Measurements from ENCODE around the gene CLRN2.

Gene CLRN2

DNA sequence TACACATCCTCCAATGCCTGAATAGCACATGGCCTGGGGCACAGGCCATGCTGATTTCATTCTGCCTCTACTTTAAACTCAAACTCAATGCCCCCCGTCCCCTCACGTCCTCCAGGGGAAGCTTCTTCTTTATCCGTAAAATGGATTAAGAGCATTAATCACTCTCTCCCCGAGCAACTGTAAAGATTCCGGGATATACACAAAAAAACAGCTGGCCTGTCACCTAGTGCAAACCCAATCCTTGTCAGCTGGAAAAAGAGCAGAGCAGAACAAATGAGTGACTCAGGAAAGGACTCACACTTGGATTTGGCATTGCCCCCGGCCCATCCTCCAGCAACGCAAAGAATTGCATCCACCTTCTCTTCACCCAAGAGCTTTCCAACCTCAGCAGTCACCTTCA lies 10.9 kb upstream of the CLRN2 start:
- no peak for DNase-seq (ENCODE audit: extremely low read depth, insufficient read length)
- TF ChIP-seq, protein P1, sequence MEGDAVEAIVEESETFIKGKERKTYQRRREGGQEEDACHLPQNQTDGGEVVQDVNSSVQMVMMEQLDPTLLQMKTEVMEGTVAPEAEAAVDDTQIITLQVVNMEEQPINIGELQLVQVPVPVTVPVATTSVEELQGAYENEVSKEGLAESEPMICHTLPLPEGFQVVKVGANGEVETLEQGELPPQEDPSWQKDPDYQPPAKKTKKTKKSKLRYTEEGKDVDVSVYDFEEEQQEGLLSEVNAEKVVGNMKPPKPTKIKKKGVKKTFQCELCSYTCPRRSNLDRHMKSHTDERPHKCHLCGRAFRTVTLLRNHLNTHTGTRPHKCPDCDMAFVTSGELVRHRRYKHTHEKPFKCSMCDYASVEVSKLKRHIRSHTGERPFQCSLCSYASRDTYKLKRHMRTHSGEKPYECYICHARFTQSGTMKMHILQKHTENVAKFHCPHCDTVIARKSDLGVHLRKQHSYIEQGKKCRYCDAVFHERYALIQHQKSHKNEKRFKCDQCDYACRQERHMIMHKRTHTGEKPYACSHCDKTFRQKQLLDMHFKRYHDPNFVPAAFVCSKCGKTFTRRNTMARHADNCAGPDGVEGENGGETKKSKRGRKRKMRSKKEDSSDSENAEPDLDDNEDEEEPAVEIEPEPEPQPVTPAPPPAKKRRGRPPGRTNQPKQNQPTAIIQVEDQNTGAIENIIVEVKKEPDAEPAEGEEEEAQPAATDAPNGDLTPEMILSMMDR (IDR thresholded peaks at IDR 0.05; ENCODE audit: insufficient read depth, low read length, poor library complexity, severe bottlenecking): no peak
- Histone ChIP-seq H3K36me3 (ENCODE audit: control insufficient read depth, insufficient read depth, low read length) (peaks cover 2% of the 10 kb centered on the region; the same call in 1 of the 2 replicates), H3K4me3 (replicated peaks; ENCODE audit: low read depth, low read length) (no peak overlapping the region), H3K27me3 (replicated peaks; ENCODE audit: control insufficient read depth, insufficient read depth, low read length) (no peaks in the 10 kb centered on the region)

- Histone ChIP-seq H3K27me3 (replicated peaks; ENCODE audit: control insufficient read depth, insufficient read depth, low read length) (no peaks in the 10 kb centered on the region), H3K36me3 (ENCODE audit: control insufficient read depth, insufficient read depth, low read length) (no peaks in the 10 kb centered on the region; the same call in 1 of the 2 replicates), H3K4me3 (replicated peaks; ENCODE audit: low read depth, low read length) (no peak overlapping the region)
- TF ChIP-seq, protein P1 (IDR thresholded peaks at IDR 0.05; ENCODE audit: insufficient read depth, low read length, poor library complexity, severe bottlenecking): no peak
- DNase-seq (ENCODE audit: extremely low read depth, insufficient read length): no peak
Observed at GRCh38 chr4:17510582-17510981, 4.4 kb upstream of the CLRN2 start.

DNA sequence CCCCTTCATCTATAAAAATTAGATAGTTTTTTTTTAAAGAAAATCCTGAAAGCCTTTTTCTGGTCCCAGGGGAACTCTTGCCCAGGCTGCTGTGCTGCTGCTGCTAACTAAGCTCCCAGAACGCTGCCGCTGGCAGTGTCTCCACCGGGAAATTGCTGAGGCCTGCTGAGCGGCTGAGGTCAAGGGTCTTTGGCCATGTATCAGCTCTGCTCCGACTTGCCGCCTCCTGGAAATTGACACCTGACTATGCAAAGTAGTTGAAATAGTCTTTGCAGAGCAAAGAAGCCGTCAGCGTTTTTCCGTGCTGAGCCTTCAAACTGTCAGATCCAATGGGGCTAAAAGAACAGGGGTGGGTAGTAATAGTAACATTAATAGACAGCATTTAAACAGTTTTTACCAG lies 3.9 kb upstream of the CLRN2 start:
- Histone ChIP-seq H3K36me3 (ENCODE audit: control insufficient read depth, insufficient read depth, low read length) (no peaks in the 10 kb centered on the region; the same call in 1 of the 2 replicates), H3K4me3 (replicated peaks; ENCODE audit: low read depth, low read length) (peak overlapping the region; percentile 68), H3K27me3 (replicated peaks; ENCODE audit: control insufficient read depth, insufficient read depth, low read length) (no peaks in the 10 kb centered on the region)
- no peak for DNase-seq (ENCODE audit: extremely low read depth, insufficient read length)
- TF ChIP-seq, protein P1 (IDR thresholded peaks at IDR 0.05; ENCODE audit: insufficient read depth, low read length, poor library complexity, severe bottlenecking): no peak

DNA sequence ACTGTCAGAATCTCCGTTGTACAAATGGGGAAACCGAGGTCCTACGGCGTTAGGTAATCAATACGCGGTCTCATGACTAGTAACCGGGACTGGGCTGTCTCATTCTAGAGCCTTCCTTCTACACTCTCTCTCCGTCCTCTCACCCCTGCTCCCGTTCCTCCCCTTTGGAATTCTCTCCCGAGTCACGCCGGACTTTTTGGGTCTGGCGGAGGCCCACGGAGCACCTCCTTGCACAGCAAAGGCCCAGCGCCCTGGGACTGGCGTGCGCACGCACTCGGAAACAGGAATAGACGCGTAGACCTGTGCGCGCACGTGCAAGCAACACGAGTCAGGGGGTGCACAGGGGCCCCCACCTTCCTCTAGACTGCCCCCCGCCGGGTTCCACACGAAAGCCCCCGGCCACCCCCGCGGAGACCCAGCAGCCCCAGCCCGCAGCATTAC lies 3.4 kb upstream of the CLRN2 start:
- no peaks in the 10 kb centered on the region for H3K27me3 ChIP-seq (replicated peaks; ENCODE audit: control insufficient read depth, insufficient read depth, low read length)
- H3K36me3 ChIP-seq (ENCODE audit: control insufficient read depth, insufficient read depth, low read length): no peaks in the 10 kb centered on the region; the same call in 1 of the 2 replicates
- TF ChIP-seq, protein P1 (IDR thresholded peaks at IDR 0.05; ENCODE audit: insufficient read depth, low read length, poor library complexity, severe bottlenecking): no peak
- peak; percentile 72 for DNase-seq (ENCODE audit: extremely low read depth, insufficient read length)
- H3K4me3 ChIP-seq (replicated peaks; ENCODE audit: low read depth, low read length): peak overlapping the region; percentile 68

DNA sequence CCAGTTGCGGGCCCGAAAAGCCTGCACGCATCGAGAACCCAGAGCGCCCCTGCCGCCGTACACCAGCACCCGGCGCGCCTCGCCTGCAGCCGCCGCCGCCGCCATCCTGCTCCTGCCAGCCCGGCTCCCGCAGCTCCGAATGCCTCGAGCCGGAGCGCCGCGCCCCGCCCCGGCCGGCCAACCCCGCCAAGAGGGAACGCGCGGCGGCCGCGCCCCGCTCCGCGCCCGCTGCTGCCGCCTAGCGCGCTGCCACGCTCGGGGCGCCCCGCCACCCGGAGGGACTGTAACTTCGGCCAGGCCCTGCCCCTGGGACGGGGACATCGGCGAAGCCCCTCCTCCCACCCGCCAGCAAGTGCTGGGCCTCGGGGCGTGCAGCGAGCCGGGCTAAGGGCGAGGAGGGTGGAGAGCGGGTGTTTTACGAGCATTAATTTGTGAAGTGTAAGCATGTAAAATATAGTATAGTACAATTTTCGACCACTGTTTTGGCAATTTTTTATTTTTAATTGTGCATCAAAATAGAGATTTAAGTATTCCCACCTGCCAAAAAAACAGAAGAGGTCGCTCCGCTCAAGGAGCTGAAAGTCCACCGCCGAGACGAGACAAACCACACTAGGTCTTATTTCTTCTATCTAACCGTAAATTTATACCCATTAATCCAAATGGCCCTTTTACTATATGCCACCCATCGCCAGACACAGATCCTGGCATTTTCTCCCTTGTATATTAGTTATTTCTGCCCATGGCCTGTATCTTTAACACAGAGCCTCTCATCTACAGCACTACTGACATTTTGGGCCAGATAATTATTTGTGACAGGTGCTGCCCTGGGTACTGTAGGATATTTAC lies 2.8 kb upstream of the CLRN2 start, which contains the start of gene QDPR:
Gene QDPR, minus strand, starts transcription at position 141 of the 846 bp plus-strand sequence. Its CDS starts 36 bp downstream, at position 105.
- TF ChIP-seq, protein P1 (IDR thresholded peaks at IDR 0.05; ENCODE audit: insufficient read depth, low read length, poor library complexity, severe bottlenecking): peak; percentile 24
- Histone ChIP-seq H3K36me3 (ENCODE audit: control insufficient read depth, insufficient read depth, low read length) (no peaks in the 10 kb centered on the region; the same call in 1 of the 2 replicates), H3K4me3 (replicated peaks; ENCODE audit: low read depth, low read length) (peak within 1 kb of the TSS; percentile 68), H3K27me3 (replicated peaks; ENCODE audit: control insufficient read depth, insufficient read depth, low read length) (no peaks in the 10 kb centered on the region)
- DNase-seq (ENCODE audit: extremely low read depth, insufficient read length): peak; percentile 88

Measured in GM06990 (cell line).